Panc1 (cell line): ENCODE data around the gene CA10. TPM values are rescaled to one million over a fixed set of nuclear protein-coding genes. Genes with fewer than 3 reads are reported as not detected.

Experiments
- ATAC-seq: fragments of 200-7000 bp; cut with Tn5 transposase; 2 replicates; pipeline ENCODE4 v1.9.1; 2020; ENCODE audit warnings: mild to moderate bottlenecking, moderate library complexity
- BruUV-seq: library from RNA; stranded (reverse); fragments of 400-500 nt; replicated peaks from 2 replicates; lab custom pipeline; 2021; lab: Mats Ljungman, UMichigan
- CTCF ChIA-PET: fragments of 300-600 bp; sonication (Branson Sonifier 250); formaldehyde crosslinking; loops from one replicate; lab custom pipeline; 2022; ENCODE audit warnings: antibody characterized with exemption; lab: Charles Lee
- POLR2A ChIA-PET: fragments of 300-600 bp; sonication (Branson Sonifier 250); formaldehyde crosslinking; loops from one replicate; lab custom pipeline; 2022; ENCODE audit warnings: antibody characterized with exemption; lab: Charles Lee
- DNase-seq: peaks from one replicate; pipeline ENCODE4 v3.0.0-alpha.2; 2010; ENCODE audit warnings: low read depth, low spot score
- H3K27ac ChIP-seq: 2 replicates; pipeline ENCODE4 v1.5.1; 2011; ENCODE audit warnings: mild to moderate bottlenecking, low read length, inconsistent platforms
- H3K27me3 ChIP-seq: fragments of 200-500 bp; sonication (Bioruptor generic); 2 replicates; pipeline ENCODE4 v1.6.0; 2014; ENCODE audit warnings: low read length, inconsistent platforms; ENCODE audit not compliant: control insufficient read depth, insufficient read depth
- H3K36me3 ChIP-seq: fragments of 200-500 bp; sonication (Bioruptor generic); 2 replicates; pipeline ENCODE4 v1.5.1; 2014; ENCODE audit warnings: inconsistent platforms, mild to moderate bottlenecking, low read length, moderate library complexity; ENCODE audit not compliant: control insufficient read depth, insufficient read depth
- H3K4me1 ChIP-seq: 2 replicates; pipeline ENCODE4 v1.5.1; 2011; ENCODE audit warnings: inconsistent platforms, mild to moderate bottlenecking, low read length, moderate library complexity; ENCODE audit not compliant: control insufficient read depth, insufficient read depth
- H3K4me3 ChIP-seq, 2 experiments: 2 replicates each; pipeline ENCODE4 v1.5.1; 2011 to 2012; ENCODE audit warnings: low read depth in 2 of 2, low read length in 2 of 2, mild to moderate bottlenecking in 2 of 2, inconsistent platforms in 1 of 2, moderate library complexity in 1 of 2
- H3K9me3 ChIP-seq: fragments of 200-500 bp; sonication (Bioruptor generic); 2 replicates; pipeline ENCODE4 v1.5.1; 2014; ENCODE audit warnings: low read depth, mild to moderate bottlenecking, inconsistent platforms, low read length, moderate library complexity; ENCODE audit not compliant: control insufficient read depth, insufficient read depth
- POLR2AphosphoS5 ChIP-seq: IDR thresholded peaks from 2 replicates; pipeline ENCODE4 v1.6.1; 2012; ENCODE audit warnings: mild to moderate bottlenecking, low read depth, low read length, moderate library complexity
- SIN3A ChIP-seq: IDR thresholded peaks from 2 replicates; pipeline ENCODE4 v1.6.1; 2012; ENCODE audit warnings: low read depth, mild to moderate bottlenecking, low read length, moderate library complexity, borderline replicate concordance; ENCODE audit not compliant: insufficient read depth
- TCF7L2 ChIP-seq: IDR thresholded peaks from 2 replicates; pipeline ENCODE4 v1.6.1; 2011; ENCODE audit warnings: mild to moderate bottlenecking, low read depth, low read length, inconsistent platforms
- in situ Hi-C: cut with HindIII; loops from 2 replicates; pipeline ENCODE4 v1.10.0; 2016; ENCODE audit warnings: low sequenced_read_pairs, low pct_unique_long_range_greater_than_20kb
- intact Hi-C: fragments of 100-400 bp; cut with micrococcal nuclease; formaldehyde crosslinking; loops from one replicate; pipeline ENCODE4 v1.10.0; 2022; ENCODE audit not compliant: unreplicated experiment
- total RNA-seq: library from RNA; stranded (reverse); gene quantifications from one replicate; pipeline ENCODE4 v1.2.1, GENCODE V29; 2021; ENCODE audit not compliant: unreplicated experiment
- TF ChIP-seq, protein P1 (sequence below), 2 experiments: IDR thresholded peaks; 2 replicates each; pipeline ENCODE4 v1.6.1; 2011 to 2012; ENCODE audit warnings: low read depth in 2 of 2, control low read depth in 1 of 2, low read length in 1 of 2, mild to moderate bottlenecking in 1 of 2, moderate library complexity in 1 of 2; ENCODE audit not compliant: insufficient read depth in 1 of 2
- TF ChIP-seq, protein P2 (sequence below): fragments of 450-650 bp; IDR thresholded peaks from 2 replicates; pipeline ENCODE4 v1.5.1; 2017; ENCODE audit warnings: mild to moderate bottlenecking

The CA10 gene
- total RNA-seq, 1 experiment from 2014 or later = not detected

- TF ChIP-seq, protein P1, sequence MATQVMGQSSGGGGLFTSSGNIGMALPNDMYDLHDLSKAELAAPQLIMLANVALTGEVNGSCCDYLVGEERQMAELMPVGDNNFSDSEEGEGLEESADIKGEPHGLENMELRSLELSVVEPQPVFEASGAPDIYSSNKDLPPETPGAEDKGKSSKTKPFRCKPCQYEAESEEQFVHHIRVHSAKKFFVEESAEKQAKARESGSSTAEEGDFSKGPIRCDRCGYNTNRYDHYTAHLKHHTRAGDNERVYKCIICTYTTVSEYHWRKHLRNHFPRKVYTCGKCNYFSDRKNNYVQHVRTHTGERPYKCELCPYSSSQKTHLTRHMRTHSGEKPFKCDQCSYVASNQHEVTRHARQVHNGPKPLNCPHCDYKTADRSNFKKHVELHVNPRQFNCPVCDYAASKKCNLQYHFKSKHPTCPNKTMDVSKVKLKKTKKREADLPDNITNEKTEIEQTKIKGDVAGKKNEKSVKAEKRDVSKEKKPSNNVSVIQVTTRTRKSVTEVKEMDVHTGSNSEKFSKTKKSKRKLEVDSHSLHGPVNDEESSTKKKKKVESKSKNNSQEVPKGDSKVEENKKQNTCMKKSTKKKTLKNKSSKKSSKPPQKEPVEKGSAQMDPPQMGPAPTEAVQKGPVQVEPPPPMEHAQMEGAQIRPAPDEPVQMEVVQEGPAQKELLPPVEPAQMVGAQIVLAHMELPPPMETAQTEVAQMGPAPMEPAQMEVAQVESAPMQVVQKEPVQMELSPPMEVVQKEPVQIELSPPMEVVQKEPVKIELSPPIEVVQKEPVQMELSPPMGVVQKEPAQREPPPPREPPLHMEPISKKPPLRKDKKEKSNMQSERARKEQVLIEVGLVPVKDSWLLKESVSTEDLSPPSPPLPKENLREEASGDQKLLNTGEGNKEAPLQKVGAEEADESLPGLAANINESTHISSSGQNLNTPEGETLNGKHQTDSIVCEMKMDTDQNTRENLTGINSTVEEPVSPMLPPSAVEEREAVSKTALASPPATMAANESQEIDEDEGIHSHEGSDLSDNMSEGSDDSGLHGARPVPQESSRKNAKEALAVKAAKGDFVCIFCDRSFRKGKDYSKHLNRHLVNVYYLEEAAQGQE (IDR thresholded peaks at IDR 0.05; ENCODE audit: insufficient read depth in 1 of 2, low read depth in 2 of 2, low read length in 1 of 2) = no peak
- TF ChIP-seq SIN3A (no peak), POLR2AphosphoS5 (no peak), TCF7L2 (no peak)
- TF ChIP-seq, protein P2, sequence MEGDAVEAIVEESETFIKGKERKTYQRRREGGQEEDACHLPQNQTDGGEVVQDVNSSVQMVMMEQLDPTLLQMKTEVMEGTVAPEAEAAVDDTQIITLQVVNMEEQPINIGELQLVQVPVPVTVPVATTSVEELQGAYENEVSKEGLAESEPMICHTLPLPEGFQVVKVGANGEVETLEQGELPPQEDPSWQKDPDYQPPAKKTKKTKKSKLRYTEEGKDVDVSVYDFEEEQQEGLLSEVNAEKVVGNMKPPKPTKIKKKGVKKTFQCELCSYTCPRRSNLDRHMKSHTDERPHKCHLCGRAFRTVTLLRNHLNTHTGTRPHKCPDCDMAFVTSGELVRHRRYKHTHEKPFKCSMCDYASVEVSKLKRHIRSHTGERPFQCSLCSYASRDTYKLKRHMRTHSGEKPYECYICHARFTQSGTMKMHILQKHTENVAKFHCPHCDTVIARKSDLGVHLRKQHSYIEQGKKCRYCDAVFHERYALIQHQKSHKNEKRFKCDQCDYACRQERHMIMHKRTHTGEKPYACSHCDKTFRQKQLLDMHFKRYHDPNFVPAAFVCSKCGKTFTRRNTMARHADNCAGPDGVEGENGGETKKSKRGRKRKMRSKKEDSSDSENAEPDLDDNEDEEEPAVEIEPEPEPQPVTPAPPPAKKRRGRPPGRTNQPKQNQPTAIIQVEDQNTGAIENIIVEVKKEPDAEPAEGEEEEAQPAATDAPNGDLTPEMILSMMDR = no peak
- no peak for DNase-seq
- H3K27ac ChIP-seq = no peak overlapping the region
- H3K27me3 ChIP-seq = no peaks in the 10 kb centered on the region
- H3K4me1 ChIP-seq = no peaks in the 10 kb centered on the region
- no peak overlapping the region for H3K4me3 ChIP-seq
- no peaks in the 10 kb centered on the region for H3K36me3 ChIP-seq
- intact Hi-C loops (no loop called here), in situ Hi-C loops (no loop called here)
- no peak for ATAC-seq
- BruUV-seq = no TSS peak
- CTCF ChIA-PET = no interaction called here
- H3K9me3 ChIP-seq = peaks cover 7% of the 10 kb centered on the region; the same call in 1 of the 2 replicates
- POLR2A ChIA-PET = no interaction called here
Observed at GRCh38 chr17:52154466-52154865, 4.0 kb downstream of the CA10 start.

- DNase-seq (no peak), ATAC-seq (no peak)
- TF ChIP-seq SIN3A (no peak), POLR2AphosphoS5 (no peak), TCF7L2 (no peak)
- TF ChIP-seq, protein P2 = no peak
- TF ChIP-seq, protein P1 (IDR thresholded peaks at IDR 0.05; ENCODE audit: insufficient read depth in 1 of 2, low read depth in 2 of 2, low read length in 1 of 2) = no peak
- Histone ChIP-seq H3K4me1 (peaks cover 2% of the 10 kb centered on the region; the same call in 1 of the 2 replicates), H3K36me3 (no peaks in the 10 kb centered on the region), H3K9me3 (peaks cover 7% of the 10 kb centered on the region; the same call in 1 of the 2 replicates), H3K27me3 (no peaks in the 10 kb centered on the region), H3K27ac (no peak overlapping the region), H3K4me3 (no peak overlapping the region)
- no TSS peak for BruUV-seq
- ChIA-PET CTCF (no interaction called here), POLR2A (no interaction called here)
- intact Hi-C loops (no loop called here), in situ Hi-C loops (no loop called here)
Observed at GRCh38 chr17:52150935-52151334, 7.6 kb downstream of the CA10 start.
